ENCODE results near the gene DNAJC5. TPM values are rescaled to one million over a fixed set of nuclear protein-coding genes. Genes with fewer than 3 reads are reported as not detected.

DNAJC5 gene
- total and polyA plus RNA-seq, 2 donors (not counting 3 experiments of a cell fraction or from before 2014, with no cell fraction given), result 44.7 to 60.3 TPM

- ChIA-PET CTCF (no interaction called here), POLR2A (interaction anchor here (1.0 kb wide), 1 partner anchor 21 kb away, joined by 3 read pairs; the partner anchor contains the start of gene TPD52L2)
- H3K9me1 ChIP-seq (replicated peaks; ENCODE audit: control insufficient read depth, extremely low read depth, insufficient read depth, low read length), result no peaks in the 10 kb centered on the region
- dilution Hi-C loops (cut with MboI; ENCODE audit: extremely low pct_ligation_motif_present, low sequenced_read_pairs) (no loop called here), intact Hi-C loops (cut with micrococcal nuclease) (no loop called here)
- no peaks in the 10 kb centered on the region for H3K27me3 ChIP-seq (ENCODE audit: control insufficient read depth in 2 of 2, insufficient read depth in 2 of 2, low read length in 2 of 2)
- H3K4me3 ChIP-seq (replicated peaks in 1 of 3; ENCODE audit: insufficient read depth in 1 of 3, low read depth in 1 of 3, low read length in 3 of 3), result no peak overlapping the region
- no peaks in the 10 kb centered on the region for H4K20me1 ChIP-seq (replicated peaks; ENCODE audit: control insufficient read depth, extremely low read depth, insufficient read depth, low read length)
- H3K4me1 ChIP-seq (ENCODE audit: control insufficient read depth, extremely low read depth, insufficient read depth, low read length), result no peaks in the 10 kb centered on the region
- no peak for TF ChIP-seq FOS (IDR thresholded peaks at IDR 0.05; ENCODE audit: borderline replicate concordance, insufficient read depth, low read length)
- no peak for TF ChIP-seq JUN (IDR thresholded peaks at IDR 0.05; ENCODE audit: borderline replicate concordance, insufficient read depth, insufficient read length, low read depth)
- no peak for TF ChIP-seq POLR2A (IDR thresholded peaks at IDR 0.05; ENCODE audit: low read depth, low read length)
- no peak for TF ChIP-seq MYC (IDR thresholded peaks at IDR 0.05; ENCODE audit: low read depth, low read length)
- TF ChIP-seq POLR2AphosphoS5 (IDR thresholded peaks at IDR 0.05; ENCODE audit: insufficient read depth, low read depth, low read length), result no peak
- no peak for TF ChIP-seq EZH2 (IDR thresholded peaks at IDR 0.05; ENCODE audit: borderline replicate concordance, low read depth, low read length, severe bottlenecking)
- no peak for TF ChIP-seq GATA2 (IDR thresholded peaks at IDR 0.05; ENCODE audit: insufficient read depth, insufficient read length, low read depth, low read length)
- no peak for TF ChIP-seq MAX (IDR thresholded peaks at IDR 0.05; ENCODE audit: insufficient read depth, insufficient read length)
- no peak for TF ChIP-seq CTCF (IDR thresholded peaks at IDR 0.05; ENCODE audit: extremely low read depth in 1 of 2, insufficient read depth in 1 of 2, low read depth in 1 of 2, low read length in 2 of 2)
- H3K79me2 ChIP-seq (ENCODE audit: control insufficient read depth, insufficient read depth, low read length), result peaks cover 8% of the 10 kb centered on the region
- H3K9me3 ChIP-seq (replicated peaks; ENCODE audit: control insufficient read depth, insufficient read depth, low read length), result no peaks in the 10 kb centered on the region
- no peak overlapping the region for H2AFZ ChIP-seq (ENCODE audit: low read depth, low read length)
- no peak overlapping the region for H3K27ac ChIP-seq (ENCODE audit: insufficient read depth, low read depth, low read length)
- peaks cover 11 to 72% of the 10 kb centered on the region in 2 experiments for H3K36me3 ChIP-seq (ENCODE audit: control insufficient read depth in 2 of 2, extremely low read depth in 1 of 2, insufficient read depth in 2 of 2, low read length in 2 of 2)
- FAIRE-seq (no peak), DNase-seq (ENCODE audit: low read depth, low spot score) (no peak)
- H3K9ac ChIP-seq (replicated peaks; ENCODE audit: extremely low read depth, insufficient read depth, low read length), result no peak overlapping the region
- no peak overlapping the region for H3K4me2 ChIP-seq (ENCODE audit: insufficient read depth, low read length)
- BruUV-seq (replicated peaks), result no TSS peak
Observed at GRCh38 chr20:63885264-63886053, 9.5 kb upstream of the DNAJC5 start.
